ENCODE data around the gene PCDHGA3.
A peak's percentile ranks its signal among the peaks of the same experiment; 100 is the strongest.
"Not testable (repeated sequence)": the region's sequence is repeated elsewhere in the genome, so short reads cannot be mapped to it uniquely, and the experiment has no call there.

The PCDHGA3 gene

DNA sequence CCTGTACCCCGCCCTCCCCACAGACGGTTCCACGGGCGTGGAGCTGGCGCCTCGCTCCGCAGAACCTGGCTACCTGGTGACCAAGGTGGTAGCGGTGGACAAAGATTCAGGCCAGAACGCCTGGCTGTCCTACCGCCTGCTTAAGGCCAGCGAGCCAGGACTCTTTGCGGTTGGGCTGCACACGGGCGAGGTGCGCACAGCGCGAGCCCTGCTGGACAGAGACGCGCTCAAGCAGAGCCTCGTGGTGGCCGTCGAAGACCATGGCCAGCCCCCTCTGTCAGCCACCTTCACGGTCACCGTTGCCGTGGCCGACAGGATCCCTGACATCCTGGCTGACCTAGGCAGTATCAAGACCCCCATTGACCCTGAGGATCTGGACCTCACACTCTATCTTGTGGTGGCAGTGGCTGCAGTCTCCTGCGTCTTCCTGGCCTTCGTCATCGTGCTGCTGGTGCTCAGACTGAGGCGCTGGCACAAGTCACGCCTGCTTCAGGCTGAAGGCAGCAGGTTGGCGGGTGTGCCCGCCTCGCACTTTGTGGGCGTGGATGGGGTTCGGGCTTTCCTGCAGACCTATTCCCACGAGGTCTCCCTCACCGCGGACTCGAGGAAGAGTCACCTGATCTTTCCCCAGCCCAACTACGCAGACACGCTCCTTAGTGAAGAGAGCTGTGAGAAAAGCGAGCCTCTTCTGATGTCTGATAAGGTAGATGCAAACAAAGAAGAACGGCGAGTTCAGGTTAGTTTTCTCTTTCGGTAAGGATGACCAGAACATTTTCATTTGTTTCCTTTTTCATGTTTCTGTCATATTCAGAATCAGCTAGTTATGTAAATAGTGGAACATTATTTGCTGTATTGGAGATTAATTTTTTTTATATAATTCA is 22.6 kb downstream of the PCDHGA3 start:
- Histone ChIP-seq H3K36me3 (ENCODE audit: insufficient read depth, low read length) (0 out of 2 replicates have a peak, but pooled peaks cover 3% of the 10 kb centered on the region), H3K9ac (ENCODE audit: low read depth, low read length) (no peak overlapping the region), H3K27me3 (ENCODE audit: insufficient read depth, low read length) (no peaks in the 10 kb centered on the region), H3K4me3 (ENCODE audit: low read length) (no peak overlapping the region), H3K27ac (ENCODE audit: low read depth, low read length) (no peak overlapping the region), H3K9me3 (ENCODE audit: insufficient read depth, low read depth, low read length) (peaks cover 71% of the 10 kb centered on the region), H3K4me1 (ENCODE audit: insufficient read depth, low read length) (0 out of 2 replicates have a peak, but pooled peaks cover 6% of the 10 kb centered on the region)
- 97% methylated on average over 46 of the region's 46 CpGs for WGBS

DNA sequence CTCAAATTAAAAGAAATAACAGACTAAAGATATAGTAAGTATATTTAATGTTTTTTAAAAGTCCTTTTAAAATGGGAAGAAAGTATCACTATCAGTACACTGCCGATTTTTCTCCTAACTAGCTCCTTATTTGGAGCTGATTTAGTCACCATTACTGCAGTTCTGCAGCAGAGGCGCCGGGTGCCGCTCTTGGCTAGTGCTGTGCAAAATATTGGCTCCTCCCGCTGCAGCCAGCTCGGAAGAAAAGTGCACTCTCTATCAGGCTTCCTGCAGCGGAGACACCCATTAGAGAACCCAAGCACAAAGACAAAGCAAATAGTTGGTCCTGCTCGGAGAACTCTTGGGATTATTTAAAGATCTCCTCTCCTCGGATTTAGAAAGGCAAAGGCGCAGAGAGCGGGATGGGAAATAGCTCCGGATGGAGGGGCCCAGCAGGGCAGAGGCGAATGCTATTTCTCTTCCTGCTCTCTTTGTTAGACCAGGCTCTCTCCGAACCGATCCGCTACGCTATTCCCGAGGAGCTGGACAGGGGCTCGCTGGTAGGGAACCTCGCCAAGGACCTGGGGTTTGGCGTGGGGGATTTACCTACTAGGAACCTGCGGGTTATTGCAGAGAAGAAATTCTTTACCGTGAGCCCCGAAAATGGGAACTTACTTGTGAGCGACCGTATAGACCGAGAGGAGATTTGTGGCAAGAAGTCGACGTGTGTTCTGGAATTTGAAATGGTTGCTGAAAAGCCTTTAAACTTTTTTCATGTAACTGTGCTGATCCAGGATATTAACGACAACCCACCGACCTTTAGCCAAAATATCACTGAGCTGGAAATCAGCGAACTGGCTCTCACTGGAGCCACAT is 26.6 kb downstream of the PCDHGA3 start, which contains the start of gene PCDHGB3:
TSS of gene PCDHGB3 (plus strand) at position 249 of the 855 bp plus-strand sequence. CDS start at position 402, 153 bp downstream.
- Histone ChIP-seq H3K27me3 (ENCODE audit: insufficient read depth, low read length) (no peaks in the 10 kb centered on the region), H3K9me3 (ENCODE audit: insufficient read depth, low read depth, low read length) (peaks cover 74% of the 10 kb centered on the region), H3K4me1 (ENCODE audit: insufficient read depth, low read length) (no peaks in the 10 kb centered on the region), H3K9ac (ENCODE audit: low read depth, low read length) (no peak within 1 kb of the TSS), H3K36me3 (ENCODE audit: insufficient read depth, low read length) (no peaks in the 10 kb centered on the region), H3K27ac (ENCODE audit: low read depth, low read length) (no peak within 1 kb of the TSS), H3K4me3 (ENCODE audit: low read length) (no peak within 1 kb of the TSS)
- 94% methylated on average over 32 of the region's 32 CpGs for WGBS

DNA sequence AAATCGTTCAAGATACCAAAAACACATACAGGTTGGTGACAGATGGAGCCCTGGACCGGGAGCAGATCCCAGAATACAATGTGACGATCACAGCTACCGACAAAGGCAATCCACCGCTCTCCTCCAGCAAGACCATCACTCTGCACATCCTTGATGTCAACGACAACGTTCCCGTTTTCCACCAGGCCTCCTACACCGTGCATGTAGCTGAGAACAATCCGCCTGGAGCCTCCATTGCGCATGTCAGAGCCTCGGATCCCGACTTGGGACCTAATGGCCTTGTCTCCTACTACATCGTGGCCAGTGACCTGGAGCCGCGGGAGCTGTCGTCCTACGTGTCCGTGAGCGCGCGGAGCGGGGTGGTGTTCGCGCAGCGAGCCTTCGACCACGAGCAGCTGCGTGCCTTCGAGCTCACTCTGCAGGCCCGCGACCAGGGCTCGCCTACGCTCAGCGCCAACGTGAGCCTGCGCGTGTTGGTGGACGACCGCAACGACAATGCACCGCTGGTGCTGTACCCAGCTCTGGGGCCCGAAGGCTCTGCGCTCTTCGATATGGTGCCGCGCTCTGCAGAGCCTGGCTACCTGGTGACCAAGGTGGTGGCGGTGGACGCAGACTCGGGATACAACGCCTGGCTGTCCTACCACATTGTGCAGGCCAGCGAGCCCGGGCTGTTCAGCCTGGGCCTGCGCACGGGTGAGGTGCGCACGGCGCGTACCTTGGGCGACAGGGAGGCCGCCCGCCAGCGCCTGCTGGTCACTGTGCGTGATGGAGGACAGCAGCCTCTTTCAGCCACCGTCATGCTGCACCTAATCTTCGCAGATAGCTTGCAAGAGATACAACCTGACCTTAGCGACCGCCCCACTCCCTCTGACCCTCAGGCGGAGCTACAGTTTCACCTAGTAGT is 28.2 kb downstream of the PCDHGA3 start:
- 96% methylated on average over 69 of the region's 69 CpGs for WGBS
- Histone ChIP-seq H3K4me3 (ENCODE audit: low read length) (no peak overlapping the region), H3K27me3 (ENCODE audit: insufficient read depth, low read length) (no peaks in the 10 kb centered on the region)

DNA sequence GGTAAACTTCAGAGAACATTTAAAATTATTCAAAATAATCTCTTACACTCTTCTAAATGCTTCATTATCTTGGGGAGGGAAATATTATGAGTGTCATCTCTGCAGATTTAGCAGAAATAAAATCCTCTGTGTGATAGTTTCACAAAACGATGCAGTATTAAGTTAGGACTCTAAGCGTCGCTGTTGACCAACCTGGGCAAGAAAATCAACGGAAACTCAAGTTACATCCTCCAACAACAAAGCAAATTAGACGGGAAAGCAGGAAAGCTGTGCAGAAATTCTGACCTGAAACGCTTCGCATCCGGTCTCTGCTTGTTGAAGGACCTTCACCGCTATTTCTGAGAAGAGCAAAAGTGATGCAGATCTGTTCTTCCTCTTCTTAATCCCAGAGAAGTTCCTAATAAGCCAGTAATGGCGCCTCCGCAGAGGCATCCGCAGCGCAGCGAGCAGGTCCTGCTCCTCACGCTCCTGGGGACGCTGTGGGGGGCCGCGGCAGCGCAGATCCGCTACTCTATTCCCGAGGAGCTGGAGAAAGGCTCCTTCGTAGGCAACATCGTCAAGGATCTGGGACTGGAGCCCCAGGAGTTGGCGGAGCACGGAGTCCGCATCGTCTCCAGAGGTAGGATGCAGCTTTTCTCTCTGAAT is 30.2 kb downstream of the PCDHGA3 start, which contains the start of gene PCDHGA6:
TSS of gene PCDHGA6 (plus strand) at position 219 of the 645 bp plus-strand sequence. CDS start at position 412, 193 bp downstream.
- 96% methylated on average over 27 of the region's 27 CpGs for WGBS
- H3K9ac ChIP-seq (ENCODE audit: low read depth, low read length), result no peak within 1 kb of the TSS
- no peak within 1 kb of the TSS for H3K27ac ChIP-seq (ENCODE audit: low read depth, low read length)
- H3K36me3 ChIP-seq (ENCODE audit: insufficient read depth, low read length), result no peaks in the 10 kb centered on the region
- H3K27me3 ChIP-seq (ENCODE audit: insufficient read depth, low read length), result no peaks in the 10 kb centered on the region
- H3K4me3 ChIP-seq (ENCODE audit: low read length), result peak within 1 kb of the TSS; percentile 24; the same call in 1 of the 2 replicates
- no peaks in the 10 kb centered on the region for H3K4me1 ChIP-seq (ENCODE audit: insufficient read depth, low read length)
- H3K9me3 ChIP-seq (ENCODE audit: insufficient read depth, low read depth, low read length), result peaks cover 67% of the 10 kb centered on the region

More for the DNA sequence above, 28.2 kb downstream of the PCDHGA3 start:
- Histone ChIP-seq H3K4me1 (ENCODE audit: insufficient read depth, low read length) (no peaks in the 10 kb centered on the region), H3K27ac (ENCODE audit: low read depth, low read length) (no peak overlapping the region), H3K36me3 (ENCODE audit: insufficient read depth, low read length) (no peaks in the 10 kb centered on the region), H3K9me3 (ENCODE audit: insufficient read depth, low read depth, low read length) (peaks cover 68% of the 10 kb centered on the region), H3K9ac (ENCODE audit: low read depth, low read length) (no peak overlapping the region)

DNA sequence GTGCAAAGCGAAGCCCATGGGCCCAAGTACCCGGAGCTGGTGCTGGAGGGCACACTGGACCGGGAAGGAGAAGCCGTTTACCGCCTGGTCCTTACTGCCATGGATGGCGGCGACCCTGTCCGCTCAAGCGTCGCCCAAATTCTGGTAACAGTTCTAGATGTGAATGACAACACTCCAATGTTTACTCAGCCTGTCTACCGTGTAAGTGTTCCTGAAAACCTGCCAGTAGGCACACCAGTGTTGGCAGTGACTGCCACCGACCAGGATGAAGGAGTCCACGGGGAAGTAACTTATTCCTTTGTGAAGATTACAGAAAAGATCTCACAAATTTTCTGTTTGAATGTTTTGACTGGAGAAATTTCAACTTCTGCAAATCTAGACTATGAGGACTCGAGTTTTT is 31.0 kb downstream of the PCDHGA3 start:
- H3K9ac ChIP-seq (ENCODE audit: low read depth, low read length), result no peak overlapping the region
- no peaks in the 10 kb centered on the region for H3K36me3 ChIP-seq (ENCODE audit: insufficient read depth, low read length)
- no peaks in the 10 kb centered on the region for H3K27me3 ChIP-seq (ENCODE audit: insufficient read depth, low read length)
- WGBS, result 97% methylated on average over 14 of the region's 14 CpGs
- no peaks in the 10 kb centered on the region for H3K4me1 ChIP-seq (ENCODE audit: insufficient read depth, low read length)
- H3K9me3 ChIP-seq (ENCODE audit: insufficient read depth, low read depth, low read length), result peaks cover 64% of the 10 kb centered on the region
- H3K27ac ChIP-seq (ENCODE audit: low read depth, low read length), result no peak overlapping the region
- no peak overlapping the region for H3K4me3 ChIP-seq (ENCODE audit: low read length)

DNA sequence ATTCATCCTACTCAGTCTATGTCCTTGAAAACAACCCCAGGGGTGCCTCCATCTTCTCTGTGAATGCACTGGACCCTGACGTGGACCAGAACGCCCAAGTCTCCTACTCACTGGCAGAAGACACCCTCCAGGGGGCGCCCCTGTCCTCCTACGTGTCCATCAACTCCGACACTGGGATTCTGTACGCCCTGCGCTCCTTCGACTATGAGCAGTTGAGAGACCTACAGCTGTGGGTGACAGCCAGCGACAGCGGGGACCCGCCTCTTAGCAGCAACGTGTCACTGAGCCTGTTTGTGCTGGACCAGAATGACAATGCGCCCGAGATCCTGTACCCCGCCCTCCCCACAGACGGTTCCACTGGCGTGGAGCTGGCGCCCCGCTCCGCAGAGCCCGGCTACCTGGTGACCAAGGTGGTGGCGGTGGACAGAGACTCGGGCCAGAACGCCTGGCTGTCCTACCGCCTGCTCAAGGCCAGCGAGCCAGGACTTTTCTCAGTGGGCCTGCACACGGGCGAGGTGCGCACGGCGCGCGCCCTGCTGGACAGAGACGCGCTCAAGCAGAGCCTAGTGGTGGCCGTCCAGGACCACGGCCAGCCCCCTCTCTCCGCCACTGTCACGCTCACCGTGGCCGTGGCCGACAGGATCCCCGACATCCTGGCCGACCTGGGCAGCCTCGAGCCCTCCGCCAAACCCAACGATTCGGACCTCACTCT is 32.0 kb downstream of the PCDHGA3 start:
- H3K9me3 ChIP-seq (ENCODE audit: insufficient read depth, low read depth, low read length), result peaks cover 60% of the 10 kb centered on the region
- 96% methylated on average over 38 of the region's 48 CpGs for WGBS
- not testable (repeated sequence) for H3K4me3 ChIP-seq (ENCODE audit: low read length); H3K9ac ChIP-seq (ENCODE audit: low read depth, low read length); H3K36me3 ChIP-seq (ENCODE audit: insufficient read depth, low read length); H3K27ac ChIP-seq (ENCODE audit: low read depth, low read length); H3K27me3 ChIP-seq (ENCODE audit: insufficient read depth, low read length); H3K4me1 ChIP-seq (ENCODE audit: insufficient read depth, low read length)

DNA sequence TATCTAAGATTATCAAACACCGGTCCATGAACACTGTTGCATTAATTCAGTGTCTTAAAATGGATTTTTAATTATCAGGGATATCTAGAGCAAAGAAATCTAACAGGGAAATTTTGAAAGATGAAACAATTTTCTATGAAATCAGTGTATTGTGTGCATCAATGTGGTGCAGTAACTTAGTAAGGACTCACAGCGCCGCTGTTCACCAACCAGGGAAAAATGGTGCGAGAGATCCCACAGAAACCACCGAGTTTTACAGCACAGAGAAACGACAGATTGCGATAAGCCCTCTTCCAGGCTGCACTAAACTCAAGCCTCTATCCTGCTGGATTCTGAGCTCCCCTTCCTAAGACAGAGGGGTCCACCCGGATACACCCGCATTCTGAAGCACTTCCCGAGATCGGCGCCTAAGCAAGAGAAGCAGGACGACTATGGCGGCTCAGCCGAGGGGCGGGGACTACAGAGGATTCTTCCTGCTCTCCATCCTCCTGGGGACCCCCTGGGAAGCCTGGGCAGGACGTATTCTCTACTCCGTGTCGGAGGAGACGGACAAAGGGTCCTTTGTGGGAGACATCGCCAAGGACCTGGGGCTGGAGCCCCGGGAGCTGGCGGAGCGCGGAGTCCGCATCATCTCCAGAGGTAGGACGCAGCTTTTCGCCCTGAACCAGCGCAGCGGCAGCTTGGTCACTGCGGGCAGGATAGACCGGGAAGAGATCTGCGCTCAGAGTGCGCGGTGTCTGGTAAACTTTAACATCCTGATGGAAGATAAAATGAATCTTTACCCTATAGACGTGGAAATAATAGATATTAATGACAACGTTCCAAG is 39.1 kb downstream of the PCDHGA3 start, which contains the start of gene PCDHGA7:
TSS of gene PCDHGA7 (plus strand) at position 274 of the 826 bp plus-strand sequence. CDS start at position 432, 158 bp downstream.
- Histone ChIP-seq H3K9ac (ENCODE audit: low read depth, low read length) (no peak within 1 kb of the TSS), H3K27me3 (ENCODE audit: insufficient read depth, low read length) (no peaks in the 10 kb centered on the region), H3K4me3 (ENCODE audit: low read length) (no peak within 1 kb of the TSS), H3K4me1 (ENCODE audit: insufficient read depth, low read length) (no peaks in the 10 kb centered on the region), H3K27ac (ENCODE audit: low read depth, low read length) (no peak within 1 kb of the TSS), H3K36me3 (ENCODE audit: insufficient read depth, low read length) (0 out of 2 replicates have a peak, but pooled peaks cover 3% of the 10 kb centered on the region), H3K9me3 (ENCODE audit: insufficient read depth, low read depth, low read length) (peaks cover 44% of the 10 kb centered on the region; the same call in 1 of the 2 replicates)
- 96% methylated on average over 37 of the region's 37 CpGs for WGBS

DNA sequence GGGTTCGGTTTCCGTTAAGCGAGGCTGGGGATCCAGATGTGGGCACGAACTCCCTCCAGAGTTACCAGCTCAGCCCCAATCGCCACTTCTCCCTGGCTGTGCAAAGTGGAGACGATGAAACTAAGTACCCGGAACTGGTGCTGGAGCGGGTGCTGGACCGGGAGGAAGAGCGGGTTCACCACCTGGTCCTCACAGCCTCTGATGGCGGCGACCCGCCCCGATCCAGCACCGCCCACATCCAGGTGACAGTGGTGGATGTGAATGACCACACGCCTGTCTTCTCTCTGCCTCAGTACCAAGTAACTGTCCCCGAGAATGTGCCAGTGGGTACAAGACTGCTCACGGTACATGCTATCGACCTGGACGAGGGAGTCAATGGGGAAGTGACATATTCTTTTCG is 39.7 kb downstream of the PCDHGA3 start:
- no peaks in the 10 kb centered on the region for H3K4me1 ChIP-seq (ENCODE audit: insufficient read depth, low read length)
- no peak overlapping the region for H3K9ac ChIP-seq (ENCODE audit: low read depth, low read length)
- no peaks in the 10 kb centered on the region for H3K27me3 ChIP-seq (ENCODE audit: insufficient read depth, low read length)
- WGBS, result 95% methylated on average over 21 of the region's 21 CpGs
- 0 out of 2 replicates have a peak, but pooled peaks cover 3% of the 10 kb centered on the region for H3K36me3 ChIP-seq (ENCODE audit: insufficient read depth, low read length)
- H3K9me3 ChIP-seq (ENCODE audit: insufficient read depth, low read depth, low read length), result peaks cover 46% of the 10 kb centered on the region
- no peak overlapping the region for H3K4me3 ChIP-seq (ENCODE audit: low read length)
- no peak overlapping the region for H3K27ac ChIP-seq (ENCODE audit: low read depth, low read length)
